ENCODE measurements around the gene CTU2. TPM values are rescaled to one million over a fixed set of nuclear protein-coding genes. Genes with fewer than 3 reads are reported as not detected.

The CTU2 gene
- total and polyA plus RNA-seq, 10 of the 15 experiments (the other 5 are each of a cell fraction or from before 2014, with no cell fraction given) = 0.32 to 44.5 (median 18.2) TPM

DNA sequence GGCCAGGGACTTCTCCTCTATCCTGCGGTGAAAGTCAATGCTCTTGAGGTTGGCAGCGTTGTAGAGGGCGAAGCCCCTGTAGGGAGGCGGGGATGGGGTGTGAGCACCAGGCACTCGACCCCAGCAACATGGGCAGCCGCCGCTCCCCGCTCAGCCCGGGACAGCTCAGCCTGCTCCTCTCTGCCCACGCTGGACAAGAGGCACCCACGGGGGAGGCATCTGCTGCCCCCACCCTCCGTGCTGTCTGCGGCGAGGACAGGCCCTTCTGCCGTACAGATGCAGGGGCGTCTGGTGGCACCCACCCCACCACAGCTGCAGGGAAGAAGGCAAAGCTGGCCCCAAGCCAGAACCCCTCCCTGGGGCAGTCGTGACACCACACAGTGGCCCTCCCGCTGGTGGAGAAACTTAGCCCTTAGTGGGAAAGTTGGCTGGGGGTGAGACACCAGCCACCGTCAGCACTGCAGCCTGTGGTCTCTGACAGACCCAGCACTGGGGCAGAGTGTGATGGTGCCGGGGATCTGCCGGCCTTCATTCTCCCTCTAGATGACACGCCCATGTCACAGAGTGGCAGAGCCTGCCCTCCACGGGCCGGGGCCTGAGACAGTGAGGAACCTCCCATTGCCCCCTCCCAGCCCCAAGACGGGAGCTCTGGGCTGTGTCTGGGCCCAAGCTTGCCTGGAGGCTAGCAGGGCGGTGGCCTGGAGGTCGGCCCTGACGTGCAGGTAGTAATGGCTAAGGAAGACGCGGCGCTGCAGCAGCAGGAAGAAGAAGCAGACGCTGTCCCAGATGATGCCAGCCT, 19.5 kb downstream of the CTU2 start (continued):
- TF ChIP-seq RAD51 (IDR thresholded peaks at IDR 0.05) (no peak), CREM (IDR thresholded peaks at IDR 0.05; ENCODE audit: low read depth) (no peak), ZNF622 (IDR thresholded peaks at IDR 0.05) (no peak), ZSCAN29 (IDR thresholded peaks at IDR 0.05) (no peak)
- TF ChIP-seq, protein P1, sequence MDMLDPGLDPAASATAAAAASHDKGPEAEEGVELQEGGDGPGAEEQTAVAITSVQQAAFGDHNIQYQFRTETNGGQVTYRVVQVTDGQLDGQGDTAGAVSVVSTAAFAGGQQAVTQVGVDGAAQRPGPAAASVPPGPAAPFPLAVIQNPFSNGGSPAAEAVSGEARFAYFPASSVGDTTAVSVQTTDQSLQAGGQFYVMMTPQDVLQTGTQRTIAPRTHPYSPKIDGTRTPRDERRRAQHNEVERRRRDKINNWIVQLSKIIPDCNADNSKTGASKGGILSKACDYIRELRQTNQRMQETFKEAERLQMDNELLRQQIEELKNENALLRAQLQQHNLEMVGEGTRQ (IDR thresholded peaks at IDR 0.05; ENCODE audit: borderline replicate concordance, low read depth, low read length) = no peak
- TF ChIP-seq, protein P2, sequence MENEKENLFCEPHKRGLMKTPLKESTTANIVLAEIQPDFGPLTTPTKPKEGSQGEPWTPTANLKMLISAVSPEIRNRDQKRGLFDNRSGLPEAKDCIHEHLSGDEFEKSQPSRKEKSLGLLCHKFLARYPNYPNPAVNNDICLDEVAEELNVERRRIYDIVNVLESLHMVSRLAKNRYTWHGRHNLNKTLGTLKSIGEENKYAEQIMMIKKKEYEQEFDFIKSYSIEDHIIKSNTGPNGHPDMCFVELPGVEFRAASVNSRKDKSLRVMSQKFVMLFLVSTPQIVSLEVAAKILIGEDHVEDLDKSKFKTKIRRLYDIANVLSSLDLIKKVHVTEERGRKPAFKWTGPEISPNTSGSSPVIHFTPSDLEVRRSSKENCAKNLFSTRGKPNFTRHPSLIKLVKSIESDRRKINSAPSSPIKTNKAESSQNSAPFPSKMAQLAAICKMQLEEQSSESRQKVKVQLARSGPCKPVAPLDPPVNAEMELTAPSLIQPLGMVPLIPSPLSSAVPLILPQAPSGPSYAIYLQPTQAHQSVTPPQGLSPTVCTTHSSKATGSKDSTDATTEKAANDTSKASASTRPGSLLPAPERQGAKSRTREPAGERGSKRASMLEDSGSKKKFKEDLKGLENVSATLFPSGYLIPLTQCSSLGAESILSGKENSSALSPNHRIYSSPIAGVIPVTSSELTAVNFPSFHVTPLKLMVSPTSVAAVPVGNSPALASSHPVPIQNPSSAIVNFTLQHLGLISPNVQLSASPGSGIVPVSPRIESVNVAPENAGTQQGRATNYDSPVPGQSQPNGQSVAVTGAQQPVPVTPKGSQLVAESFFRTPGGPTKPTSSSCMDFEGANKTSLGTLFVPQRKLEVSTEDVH (IDR thresholded peaks at IDR 0.05; ENCODE audit: low read depth, partially characterized antibody) = no peak
- TF ChIP-seq, protein P3, sequence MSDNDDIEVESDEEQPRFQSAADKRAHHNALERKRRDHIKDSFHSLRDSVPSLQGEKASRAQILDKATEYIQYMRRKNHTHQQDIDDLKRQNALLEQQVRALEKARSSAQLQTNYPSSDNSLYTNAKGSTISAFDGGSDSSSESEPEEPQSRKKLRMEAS (IDR thresholded peaks at IDR 0.05; ENCODE audit: low read depth, low read length) = no peak

DNA sequence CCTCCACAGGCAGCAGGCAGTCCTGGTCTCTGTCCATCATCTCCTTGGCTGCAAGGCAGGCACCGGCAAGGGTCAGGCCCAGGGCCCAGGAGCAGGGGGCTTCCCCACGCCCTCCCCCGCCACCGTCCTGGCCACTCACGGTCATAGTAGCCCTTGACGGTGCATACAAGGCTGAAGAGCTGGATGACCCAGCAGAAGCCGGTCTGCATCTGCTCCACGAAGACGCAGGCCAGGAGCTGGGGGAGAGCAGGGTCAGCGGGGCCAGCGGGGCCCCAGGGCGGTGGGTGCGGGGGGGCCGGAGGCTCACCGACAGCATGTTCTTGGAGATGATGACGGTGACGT, 20.1 kb downstream of the CTU2 start:
- 98% methylated on average over 10 of the region's 17 CpGs for WGBS (ENCODE audit: insufficient coverage, insufficient replicate concordance, low lambda C conversion rate, missing lambda C conversion rate)
- Histone ChIP-seq H2AFZ (ENCODE audit: control insufficient read depth, low read depth, low read length) (no peak overlapping the region), H3K27me3 (replicated peaks in 1 of 2; ENCODE audit: control insufficient read depth in 2 of 2, insufficient read depth in 2 of 2, low read length in 1 of 2) (no peaks in the 10 kb centered on the region), H3K79me2 (ENCODE audit: control insufficient read depth, insufficient read depth, low read length) (no peaks in the 10 kb centered on the region), H3K9ac (ENCODE audit: control insufficient read depth, insufficient read depth, low read length) (no peak overlapping the region), H3K4me2 (ENCODE audit: control insufficient read depth, insufficient read depth) (no peak overlapping the region), H3K36me3 (ENCODE audit: control insufficient read depth in 2 of 2, insufficient read depth in 2 of 2, low read length in 1 of 2) (peaks cover 3 to 54% of the 10 kb centered on the region in 2 experiments), H4K20me1 (ENCODE audit: control insufficient read depth, insufficient read depth) (no peaks in the 10 kb centered on the region), H3K9me3 (replicated peaks; ENCODE audit: control insufficient read depth, insufficient read depth, low read length) (no peaks in the 10 kb centered on the region), H3K4me1 (ENCODE audit: control insufficient read depth, insufficient read depth, low read length) (no peaks in the 10 kb centered on the region), H3K4me3 (no peak overlapping the region), H3K27ac (ENCODE audit: control insufficient read depth, insufficient read depth) (no peak overlapping the region)
- DNase-seq (ENCODE audit: low read depth, low spot score) = no peak
- FAIRE-seq = no peak
- ChIA-PET CTCF (no interaction called here), POLR2A (no interaction called here), SMC1A (ENCODE audit: uncharacterized antibody, unreplicated experiment) (no interaction called here), RAD21 (ENCODE audit: unreplicated experiment) (no interaction called here)
- in situ Hi-C loops (cut with MboI) = no loop called here
- intact Hi-C loops (cut with micrococcal nuclease; ENCODE audit: unreplicated experiment) = no loop called here
- no peak for ATAC-seq
- no TSS peak for BruUV-seq (replicated peaks)
- TF ChIP-seq RELA (IDR thresholded peaks at IDR 0.05; ENCODE audit: borderline replicate concordance, partially characterized antibody) (no peak), POLR2A (IDR thresholded peaks at IDR 0.05; ENCODE audit: low read depth, low read length) (0 out of 2 replicates have a peak, but pooled peaks have one; percentile 15), EED (IDR thresholded peaks at IDR 0.05; ENCODE audit: low read depth) (no peak), SUZ12 (IDR thresholded peaks at IDR 0.05; ENCODE audit: unreplicated experiment) (no peak)

Data from GM12878 (cell line).